ENCODE measurements around the gene SDHA. TPM values are rescaled to one million over a fixed set of nuclear protein-coding genes. Genes with fewer than 3 reads are reported as not detected.

SDHA gene
- total and polyA plus RNA-seq, 9 of the 15 experiments (the other 6 are each of a cell fraction or from before 2014, with no cell fraction given), result 82.9 to 191 (median 130) TPM

GRCh38 chr5:185095-186070, 32.7 kb upstream of the SDHA start (continued):
- TF ChIP-seq REST (IDR thresholded peaks at IDR 0.05; ENCODE audit: borderline replicate concordance), result no peak
- TF ChIP-seq REST (CRISPR knock-in tag; IDR thresholded peaks at IDR 0.05; ENCODE audit: low read depth), result no peak
- no peak for TF ChIP-seq ZNF431 (CRISPR knock-in tag; IDR thresholded peaks at IDR 0.05)
- TF ChIP-seq RBBP5 (IDR thresholded peaks at IDR 0.05; ENCODE audit: borderline replicate concordance, insufficient read depth, low read length, poor library complexity, severe bottlenecking), result no peak
- no peak for TF ChIP-seq ZNF347 (CRISPR knock-in tag; IDR thresholded peaks at IDR 0.05; ENCODE audit: low read depth)
- TF ChIP-seq ZBTB7A (IDR thresholded peaks at IDR 0.05; ENCODE audit: borderline replicate concordance, control insufficient read depth, low read depth, low read length), result no peak
- TF ChIP-seq MCM5 (IDR thresholded peaks at IDR 0.05; ENCODE audit: low read depth), result no peak

Data from K562 (cell line).